GM19099 (cell line): ENCODE results near the gene CENPP.

ENCODE experiments used
- POLR2A ChIP-seq: IDR thresholded peaks from 3 replicates; pipeline ENCODE4 v1.6.1; 2011; ENCODE audit warnings: low read depth; ENCODE audit not compliant: insufficient read length; ENCODE audit errors: extremely low read depth

Gene CENPP

DNA sequence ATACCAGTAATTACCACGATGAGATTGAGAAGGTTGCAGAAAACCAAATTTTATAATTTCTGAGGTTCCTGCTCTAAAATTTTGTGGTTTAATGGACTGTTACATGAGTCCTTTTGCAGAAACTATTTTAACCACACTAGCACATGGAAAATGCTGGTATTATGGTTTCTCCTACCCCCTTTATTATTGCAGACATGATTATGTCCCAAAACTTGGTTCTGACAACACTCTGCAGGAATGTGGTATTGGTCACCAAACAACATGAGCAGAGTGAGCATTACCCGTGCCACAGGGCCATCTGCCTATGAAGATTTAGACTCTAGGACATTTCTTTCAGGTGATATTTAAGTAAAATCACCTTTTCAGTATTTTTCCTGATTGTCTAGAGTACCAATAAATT is 212.8 kb downstream of the CENPP start:
- TF ChIP-seq POLR2A: no peak

DNA sequence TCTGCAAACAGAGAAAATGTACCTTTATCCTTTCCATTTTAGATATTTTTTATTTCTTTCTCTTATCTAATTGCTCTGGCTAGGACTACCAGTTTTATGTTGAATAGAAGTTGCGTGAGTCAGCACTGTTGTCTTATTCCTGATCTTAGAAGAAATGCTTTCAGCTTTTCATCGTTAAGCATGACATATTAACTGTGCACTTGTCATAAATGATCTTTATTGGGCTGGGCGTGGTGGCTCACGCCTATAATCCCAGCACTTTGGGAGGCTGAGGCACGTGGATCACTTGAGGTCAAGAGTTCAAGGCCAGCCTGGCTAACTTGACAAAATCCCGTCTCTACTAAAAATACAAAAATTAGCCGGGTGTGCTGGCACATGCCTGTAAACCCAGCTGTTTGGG is 218.2 kb downstream of the CENPP start:
- no peak for TF ChIP-seq POLR2A

DNA sequence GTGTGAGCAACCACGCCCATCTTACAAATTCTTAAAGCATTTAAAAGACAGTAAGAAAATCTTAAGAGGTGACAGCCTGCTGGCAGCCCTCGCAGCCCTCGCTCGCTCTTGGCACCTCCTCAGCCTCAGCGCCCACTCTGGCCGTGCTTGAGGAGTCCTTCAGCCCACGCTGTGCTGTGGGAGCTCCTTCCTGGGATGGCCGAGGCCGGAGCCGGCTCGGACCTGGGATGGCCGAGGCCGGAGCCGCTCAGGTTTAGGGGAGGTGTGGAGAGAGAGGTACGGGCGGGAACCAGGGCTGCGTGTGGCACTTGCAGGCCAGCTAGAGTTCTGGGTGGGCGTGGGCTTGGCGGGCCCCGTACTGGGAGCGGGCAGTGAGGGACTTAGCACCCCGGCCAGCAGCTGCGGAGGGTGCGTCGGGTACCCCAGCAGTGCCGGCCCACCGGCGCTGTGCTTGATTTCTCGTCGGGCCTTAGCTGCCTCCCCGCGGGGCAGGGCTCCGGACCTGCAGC is 219.3 kb downstream of the CENPP start:
- TF ChIP-seq POLR2A: no peak

DNA sequence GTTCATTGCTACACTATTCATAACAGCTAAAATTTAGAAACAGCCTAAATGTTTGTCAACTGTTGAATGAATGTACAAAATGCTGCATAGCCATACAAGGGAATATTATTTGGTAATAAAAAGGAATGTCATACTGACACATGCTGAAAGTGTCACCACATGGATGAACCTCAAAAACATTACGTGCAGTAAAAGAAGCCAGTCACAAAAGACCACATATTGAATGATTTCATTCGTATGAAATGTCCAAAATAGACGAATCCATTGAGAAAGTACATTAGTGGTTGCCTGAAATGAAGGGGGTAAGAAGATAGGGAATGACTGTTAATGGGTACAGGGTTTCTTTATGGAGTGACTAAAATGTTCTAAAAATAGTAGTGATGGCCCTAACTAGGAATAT is 221.6 kb downstream of the CENPP start:
- no peak for TF ChIP-seq POLR2A

DNA sequence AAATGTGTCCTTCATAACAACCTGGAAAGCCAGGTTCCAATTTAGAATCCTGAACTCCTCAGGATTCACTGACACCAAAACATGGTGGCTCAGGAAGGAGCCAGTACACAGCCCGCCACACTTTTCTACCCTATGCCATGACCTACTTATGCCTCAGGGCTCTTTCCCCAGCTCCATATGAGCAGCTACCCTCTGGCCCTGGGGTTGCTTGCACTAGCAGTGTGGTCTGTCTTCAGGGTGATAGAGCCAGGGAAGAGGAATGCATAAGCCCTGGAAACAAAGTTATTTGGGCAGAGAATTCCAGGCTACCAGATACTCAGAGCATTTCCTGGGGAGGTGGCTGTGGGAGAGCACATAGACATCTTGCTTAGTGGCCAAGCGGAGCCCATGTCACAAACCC is 225.0 kb downstream of the CENPP start:
- no peak for TF ChIP-seq POLR2A

DNA sequence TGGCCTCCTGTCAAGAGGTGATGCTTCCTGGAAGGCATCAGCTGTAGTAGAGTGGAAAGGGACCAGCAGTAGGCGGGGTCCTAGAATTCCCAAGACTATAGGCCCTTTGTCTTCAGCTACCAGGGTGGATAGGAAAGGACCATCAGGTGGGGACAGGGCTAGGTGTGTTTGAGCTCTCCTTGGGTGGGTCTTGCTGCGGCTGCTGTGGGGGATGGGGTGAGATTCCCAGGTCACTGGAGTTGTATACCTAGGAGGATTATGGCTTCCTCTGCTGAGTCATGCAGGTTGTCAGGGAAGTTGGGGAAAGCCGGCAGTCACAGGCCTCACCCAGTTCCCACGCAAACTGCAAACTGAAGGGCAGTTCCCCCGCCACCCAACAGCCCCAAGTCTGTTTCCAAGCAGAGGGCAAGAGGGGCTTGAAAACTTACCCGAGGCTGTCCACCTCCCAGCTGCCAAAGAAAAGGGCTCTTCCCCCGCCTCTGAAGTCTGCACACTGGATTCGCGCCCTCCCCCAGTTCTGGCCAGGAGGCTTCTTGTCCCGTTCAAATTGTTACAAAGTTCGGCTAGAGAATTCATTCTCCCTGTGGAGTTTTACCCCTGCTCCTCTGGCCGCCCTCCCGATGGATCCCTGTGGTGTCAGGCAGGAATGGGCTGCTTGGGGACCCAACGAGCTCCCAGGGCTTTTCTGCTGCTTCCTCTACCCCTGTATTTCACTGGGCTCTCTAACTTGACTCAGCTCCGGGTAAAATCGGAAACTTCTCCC is 233.0 kb downstream of the CENPP start:
- no peak for TF ChIP-seq POLR2A

DNA sequence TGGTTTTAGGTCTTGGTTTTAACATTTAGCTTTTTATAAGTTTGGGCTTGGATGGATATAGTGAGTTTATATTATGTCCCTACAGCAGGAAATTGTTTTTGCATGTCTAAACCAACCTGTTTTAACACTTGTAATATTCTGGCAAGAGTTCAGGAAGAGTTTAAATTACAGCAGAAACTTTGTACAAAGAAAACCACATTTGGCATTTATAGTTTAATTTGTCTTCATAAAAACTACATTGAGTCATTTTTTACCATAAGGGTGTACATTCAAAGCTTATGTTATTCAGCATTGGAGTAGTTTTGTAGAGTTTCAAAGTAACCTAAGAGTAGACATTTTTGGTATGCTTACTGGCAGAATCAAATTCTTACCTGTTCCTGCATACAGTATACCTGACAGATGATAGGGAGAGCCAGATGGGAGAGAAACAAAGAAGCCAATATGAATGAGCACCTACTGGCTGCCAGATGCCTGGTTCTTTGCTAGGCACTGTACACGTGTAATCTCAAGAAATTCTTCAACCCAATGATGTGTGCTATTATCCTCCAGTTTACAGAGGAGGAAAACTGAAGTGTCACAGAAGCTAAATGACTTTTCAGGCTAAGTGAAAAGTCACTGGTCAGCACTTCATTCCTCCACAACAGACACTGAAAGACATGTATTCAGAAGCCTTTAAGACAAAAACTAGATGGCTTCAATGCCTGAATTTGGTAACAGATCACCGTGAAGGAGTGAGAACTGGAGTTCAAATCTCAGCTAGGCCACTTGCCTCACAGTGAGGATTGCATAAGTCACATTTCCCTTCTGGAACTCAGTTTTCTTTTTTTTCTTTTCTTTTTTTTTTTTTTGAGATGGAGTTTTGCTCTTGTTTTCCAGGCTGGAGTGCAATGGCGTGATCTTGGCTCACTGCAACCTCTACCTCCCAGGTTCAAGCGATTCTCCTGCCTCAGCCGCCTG is 235.9 kb downstream of the CENPP start:
- TF ChIP-seq POLR2A: no peak

DNA sequence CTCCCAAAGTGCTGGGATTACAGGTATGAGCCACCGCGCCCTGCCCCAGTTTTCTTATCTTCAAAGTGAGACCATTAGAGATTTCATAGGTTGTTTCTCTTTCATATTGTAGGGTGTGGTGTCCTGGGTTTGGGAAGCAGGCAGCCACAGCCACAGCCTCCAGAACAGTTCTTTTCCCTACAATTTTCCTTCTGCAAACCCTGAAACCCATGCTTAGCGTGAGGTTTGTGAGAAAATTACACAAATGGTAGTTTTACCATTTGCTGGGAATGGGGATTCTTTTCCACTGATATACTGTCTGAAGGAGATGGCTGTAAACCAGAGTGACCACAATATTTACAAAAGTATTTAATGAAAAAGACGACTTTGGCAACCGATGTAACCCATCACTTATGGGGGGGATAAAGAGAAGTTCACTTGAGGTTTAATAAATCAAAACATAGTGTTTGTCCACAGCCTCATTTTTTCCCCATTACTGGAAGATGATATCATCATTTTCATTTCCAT is 236.8 kb downstream of the CENPP start:
- no peak for TF ChIP-seq POLR2A

DNA sequence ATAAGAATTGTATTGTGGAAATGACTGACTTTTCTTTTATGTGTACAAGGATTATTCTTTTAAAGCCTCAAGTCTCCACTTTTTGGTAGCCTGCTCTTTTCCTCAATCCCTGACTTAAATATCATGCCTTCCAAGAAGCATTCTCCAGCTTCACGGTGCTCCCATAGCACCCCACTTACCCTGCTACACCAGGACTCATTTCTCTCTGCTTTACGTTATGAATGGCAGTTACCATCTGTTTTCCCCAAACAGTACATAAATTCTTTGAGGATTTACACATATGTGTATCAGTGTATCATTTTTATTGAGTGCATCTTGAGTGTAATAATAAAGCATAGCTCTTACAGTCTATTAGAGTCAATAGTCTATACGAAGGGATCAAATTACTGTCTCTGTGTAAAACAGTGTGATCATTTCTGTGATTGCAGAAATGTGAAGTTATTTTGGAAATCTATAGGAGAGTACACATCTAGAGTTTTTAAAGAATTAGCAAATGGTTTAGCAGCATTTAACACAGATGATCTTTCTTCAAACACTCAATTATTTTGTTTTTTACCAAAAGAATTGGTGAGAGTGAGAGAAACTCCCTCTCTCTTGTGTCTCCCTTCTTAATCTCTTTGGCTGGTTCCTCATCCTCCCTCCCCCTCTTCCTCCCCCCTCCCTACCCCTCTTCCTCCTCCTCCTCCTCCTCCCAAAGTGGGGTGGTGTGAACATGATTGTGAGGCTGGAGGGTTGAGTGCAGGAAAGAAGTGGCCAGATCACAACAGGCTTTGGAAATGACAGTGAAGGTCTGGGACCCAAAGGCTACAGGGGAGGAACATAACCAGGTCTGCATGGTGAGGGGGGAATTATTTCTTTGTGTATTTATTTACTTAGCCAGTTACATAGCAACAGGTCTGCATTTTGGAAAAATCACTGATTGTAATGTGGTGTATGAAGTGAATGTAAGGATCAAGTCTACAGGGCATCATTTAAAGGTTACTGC is 237.7 kb downstream of the CENPP start:
- no peak for TF ChIP-seq POLR2A

DNA sequence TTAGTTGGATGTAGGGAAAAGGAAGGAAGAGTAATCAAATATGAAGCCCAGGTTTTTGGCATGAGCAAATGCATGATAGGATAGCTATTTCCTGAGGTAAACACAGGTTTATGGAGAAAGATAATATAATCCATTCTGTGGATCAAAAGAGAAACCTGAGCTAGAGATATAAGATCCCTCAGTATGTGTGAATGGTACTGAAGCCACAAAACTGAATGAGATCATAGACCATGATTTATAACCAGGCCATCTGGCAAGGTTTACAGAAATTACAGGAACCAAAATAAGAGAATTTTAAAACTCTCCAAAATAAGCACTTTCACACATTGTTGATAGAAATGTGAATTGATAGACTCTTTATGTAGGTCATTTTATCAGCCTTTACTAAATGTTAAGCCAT is 238.8 kb downstream of the CENPP start:
- TF ChIP-seq POLR2A: no peak

DNA sequence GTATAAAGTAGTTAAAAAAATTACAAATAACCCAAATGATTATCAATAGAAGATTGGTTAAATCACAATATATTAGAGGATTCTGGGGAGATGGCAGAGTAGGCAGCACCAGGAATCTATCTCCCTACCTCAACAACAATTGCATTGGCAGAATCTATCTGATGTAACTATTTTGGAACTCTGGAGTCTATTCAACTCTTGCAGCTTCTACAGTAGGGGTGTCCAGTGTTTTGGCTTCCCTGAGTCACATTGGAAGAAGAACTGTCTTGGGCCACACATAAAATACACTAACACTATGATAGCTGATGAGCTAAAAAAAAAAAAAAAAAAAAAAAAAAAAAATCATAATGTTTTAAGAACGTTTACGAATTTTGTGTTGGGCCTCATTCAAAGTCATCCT is 239.2 kb downstream of the CENPP start:
- no peak for TF ChIP-seq POLR2A

DNA sequence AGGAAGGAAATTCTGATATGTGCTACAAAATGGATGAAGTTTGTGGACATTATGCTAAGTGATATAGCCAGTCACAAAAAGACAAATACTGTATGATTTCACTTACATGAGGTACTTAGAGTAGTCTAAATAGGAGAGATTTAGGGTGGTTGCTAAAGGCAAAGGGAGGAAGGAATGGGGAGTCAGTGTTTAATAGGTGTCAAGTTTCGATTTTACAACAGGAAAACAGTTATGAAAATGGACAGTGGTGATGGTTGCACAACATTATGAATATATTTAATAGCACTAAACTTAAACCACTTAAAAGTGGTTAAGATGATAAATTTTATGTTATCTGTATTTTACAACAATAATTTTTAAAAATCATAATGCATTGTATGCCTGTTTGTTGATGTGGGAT is 250.4 kb downstream of the CENPP start:
- TF ChIP-seq POLR2A: no peak

DNA sequence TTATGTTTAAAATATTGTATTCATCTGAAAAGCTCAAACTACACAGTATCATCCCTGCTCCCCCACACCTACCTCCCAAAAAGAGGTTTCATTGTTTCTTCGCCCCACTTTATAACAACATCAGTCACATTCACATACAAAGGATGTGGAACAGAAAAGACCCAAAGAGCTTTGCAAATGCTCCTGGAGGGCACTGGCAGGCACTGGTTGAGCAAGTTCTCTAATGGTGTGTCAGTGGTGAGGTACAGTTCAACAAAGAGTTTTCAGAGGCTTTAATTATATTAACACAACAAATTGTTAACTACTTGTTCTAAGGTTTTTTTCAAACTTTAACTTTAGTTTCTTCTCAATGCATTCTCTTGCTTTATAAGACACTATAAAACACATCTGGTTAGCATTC is 264.2 kb downstream of the CENPP start:
- no peak for TF ChIP-seq POLR2A

DNA sequence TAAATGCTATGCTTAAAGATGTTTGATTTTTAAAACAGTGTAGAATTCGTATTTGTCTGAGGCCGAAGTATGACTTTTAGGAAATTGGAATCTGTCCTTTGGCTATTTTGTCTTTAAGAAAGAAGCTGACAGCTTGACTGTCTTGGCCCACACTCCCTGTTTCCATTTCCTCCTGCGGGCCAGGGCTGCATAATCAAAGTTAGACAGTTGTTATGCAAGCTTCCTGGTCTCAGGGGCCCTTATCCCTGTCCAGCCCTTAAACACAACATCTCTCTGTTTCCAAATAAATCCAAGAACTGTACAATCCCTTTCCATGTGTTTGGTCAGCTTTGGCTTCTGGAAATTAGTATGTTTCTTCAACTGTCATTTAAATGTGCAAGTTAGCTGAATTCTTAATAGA is 264.6 kb downstream of the CENPP start:
- no peak for TF ChIP-seq POLR2A
